Stimulated activated CD4-positive, alpha-beta T cell treated with anti-CD3 and anti-CD28 coated beads, Interleukin-12 subunit alpha, Interleukin-12 subunit beta, amount 100 ng/mL, for 4 hours (primary cell): ENCODE results near the gene ERBIN.
"Not testable (repeated sequence)": the region's sequence is repeated elsewhere in the genome, so short reads cannot be mapped to it uniquely, and the experiment has no call there.

Experiments used
- DNase-seq: peaks from one replicate; pipeline ENCODE4 v3.0.0-alpha.2; 2020

The ERBIN gene

GRCh38 chr5:65926276-65926783, at the start of gene ERBIN:
ERBIN (plus strand) TSS chr5:65926575; CDS start chr5:65992719, 66,144 bp downstream.
- DNase-seq: peak; percentile 61

GRCh38 chr5:65876970-65877369, 49.4 kb upstream of the ERBIN start:
- DNase-seq: no peak

GRCh38 chr5:65879668-65880256, 46.6 kb upstream of the ERBIN start:
- DNase-seq: not testable (repeated sequence)

GRCh38 chr5:65880496-65881072, 45.8 kb upstream of the ERBIN start:
- no peak for DNase-seq

GRCh38 chr5:65882278-65882677, 44.1 kb upstream of the ERBIN start:
- no peak for DNase-seq

GRCh38 chr5:65883461-65883860, 42.9 kb upstream of the ERBIN start:
- DNase-seq: no peak

GRCh38 chr5:65886387-65886786, 40.0 kb upstream of the ERBIN start:
- DNase-seq: no peak

GRCh38 chr5:65892024-65892423, 34.4 kb upstream of the ERBIN start:
- DNase-seq: not testable (repeated sequence)

- no peak for DNase-seq
Measured at GRCh38 chr5:65892801-65893200, 33.6 kb upstream of the ERBIN start.

GRCh38 chr5:65893749-65894430, 32.5 kb upstream of the ERBIN start:
- no peak for DNase-seq

GRCh38 chr5:65895891-65896290, 30.5 kb upstream of the ERBIN start:
- DNase-seq: no peak

GRCh38 chr5:65900746-65901145, 25.6 kb upstream of the ERBIN start:
- DNase-seq: no peak

- no peak for DNase-seq
Measured at GRCh38 chr5:65902104-65902503, 24.3 kb upstream of the ERBIN start.

- DNase-seq: no peak
Measured at GRCh38 chr5:65903581-65903980, 22.8 kb upstream of the ERBIN start.

- no peak for DNase-seq
Measured at GRCh38 chr5:65906256-65906655, 20.1 kb upstream of the ERBIN start.

- DNase-seq: no peak
Measured at GRCh38 chr5:65907135-65907534, 19.2 kb upstream of the ERBIN start.

- DNase-seq: no peak
Measured at GRCh38 chr5:65910711-65911110, 15.7 kb upstream of the ERBIN start.

- no peak for DNase-seq
Measured at GRCh38 chr5:65912311-65912710, 14.1 kb upstream of the ERBIN start.

- no peak for DNase-seq
Measured at GRCh38 chr5:65913519-65913918, 12.9 kb upstream of the ERBIN start.

GRCh38 chr5:65914641-65915196, 11.7 kb upstream of the ERBIN start:
- DNase-seq: no peak

GRCh38 chr5:65915661-65916060, 10.7 kb upstream of the ERBIN start:
- DNase-seq: not testable (repeated sequence)

GRCh38 chr5:65916066-65916465, 10.3 kb upstream of the ERBIN start:
- DNase-seq: no peak

- DNase-seq: no peak
Measured at GRCh38 chr5:65916636-65917035, 9.7 kb upstream of the ERBIN start.

GRCh38 chr5:65919773-65920172, 6.6 kb upstream of the ERBIN start:
- no peak for DNase-seq
